GM21367 (cell line): ENCODE data around the gene KIAA0232.
A peak's percentile ranks its signal among the peaks of the same experiment; 100 is the strongest.
"Not testable (repeated sequence)": the region's sequence is repeated elsewhere in the genome, so short reads cannot be mapped to it uniquely, and the experiment has no call there.

ENCODE experiments used
- ATAC-seq: cut with Tn5 transposase; IDR thresholded peaks from one replicate; pipeline ENCODE4 v1.9.1; 2021; ENCODE audit not compliant: unreplicated experiment

KIAA0232 gene

GRCh38 chr4:6877067-6877466 is 94.5 kb downstream of the KIAA0232 start:
- ATAC-seq: no peak

DNA sequence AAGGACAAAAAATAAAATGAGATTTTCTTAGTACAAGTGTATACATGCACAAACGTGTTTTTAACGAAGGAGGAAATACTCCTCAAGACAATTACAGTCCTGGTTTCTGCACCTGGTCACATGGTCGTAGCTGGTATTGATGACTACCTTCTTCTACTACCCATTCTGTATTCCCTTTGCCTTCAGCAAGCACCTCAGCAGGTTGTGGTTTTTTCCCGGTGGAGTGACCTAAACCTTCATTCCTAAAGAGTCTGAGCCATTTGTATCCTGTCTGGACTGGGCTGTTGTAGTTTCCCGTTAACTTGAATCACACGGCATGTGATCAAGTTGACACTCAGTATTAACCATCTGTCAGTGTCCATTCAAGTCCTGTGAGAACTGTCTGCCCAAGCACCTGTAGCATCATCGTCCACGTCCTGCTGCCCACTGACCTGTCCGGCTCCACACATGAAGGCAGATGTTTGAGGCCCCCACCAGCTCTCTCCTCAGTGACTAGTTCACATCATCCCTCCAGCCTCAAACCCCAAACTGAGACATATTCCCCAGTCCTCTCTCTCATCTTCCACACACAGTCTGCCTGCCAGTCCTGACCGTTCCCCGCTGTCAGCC is 96.0 kb downstream of the KIAA0232 start:
- no peak for ATAC-seq

DNA sequence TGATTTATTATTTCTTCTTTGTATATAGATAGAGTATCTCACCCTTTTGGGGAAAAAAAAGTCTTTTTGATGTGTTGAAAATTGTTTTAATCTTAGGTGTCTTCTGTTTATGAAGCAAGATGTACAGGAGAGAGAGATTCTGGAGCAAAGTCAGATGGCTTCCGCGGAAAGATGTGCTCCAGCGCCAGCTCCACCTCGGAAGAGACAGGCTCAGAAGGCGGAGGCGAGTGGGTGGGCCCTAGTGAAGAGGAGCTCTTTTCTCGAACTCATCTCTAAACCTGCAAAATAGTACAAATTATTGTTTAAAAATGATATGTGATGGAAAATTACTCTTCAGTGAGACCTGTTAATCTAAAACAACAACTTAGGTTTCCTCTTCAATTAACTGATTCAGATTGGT is 98.2 kb downstream of the KIAA0232 start:
- no peak for ATAC-seq

DNA sequence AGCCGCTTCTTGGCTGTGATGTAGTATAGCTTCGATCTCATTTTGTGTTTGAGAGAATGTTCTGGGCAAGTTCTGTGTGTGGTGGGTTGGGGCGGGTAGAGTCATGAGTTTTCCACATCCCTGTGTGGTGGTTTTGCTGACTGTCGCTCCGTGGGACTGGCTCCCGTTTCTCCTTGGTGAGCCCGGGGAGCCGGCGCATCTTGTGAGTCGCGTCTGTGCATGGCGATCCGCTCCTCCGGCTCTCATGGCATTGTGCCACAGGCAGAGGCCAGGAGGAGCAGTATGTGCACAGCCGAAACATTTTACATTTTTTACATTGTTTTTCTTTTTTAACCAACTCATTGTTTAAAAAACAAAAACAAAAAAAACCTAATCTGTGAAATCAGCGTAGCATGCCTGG is 99.4 kb downstream of the KIAA0232 start:
- no peak for ATAC-seq

- ATAC-seq: no peak
Measured at GRCh38 chr4:6884341-6884870, 101.9 kb downstream of the KIAA0232 start.

- peak; percentile 48 for ATAC-seq
Measured at GRCh38 chr4:6885953-6886557, 103.5 kb downstream of the KIAA0232 start.

GRCh38 chr4:6886886-6887285 is 104.4 kb downstream of the KIAA0232 start:
- ATAC-seq: no peak

DNA sequence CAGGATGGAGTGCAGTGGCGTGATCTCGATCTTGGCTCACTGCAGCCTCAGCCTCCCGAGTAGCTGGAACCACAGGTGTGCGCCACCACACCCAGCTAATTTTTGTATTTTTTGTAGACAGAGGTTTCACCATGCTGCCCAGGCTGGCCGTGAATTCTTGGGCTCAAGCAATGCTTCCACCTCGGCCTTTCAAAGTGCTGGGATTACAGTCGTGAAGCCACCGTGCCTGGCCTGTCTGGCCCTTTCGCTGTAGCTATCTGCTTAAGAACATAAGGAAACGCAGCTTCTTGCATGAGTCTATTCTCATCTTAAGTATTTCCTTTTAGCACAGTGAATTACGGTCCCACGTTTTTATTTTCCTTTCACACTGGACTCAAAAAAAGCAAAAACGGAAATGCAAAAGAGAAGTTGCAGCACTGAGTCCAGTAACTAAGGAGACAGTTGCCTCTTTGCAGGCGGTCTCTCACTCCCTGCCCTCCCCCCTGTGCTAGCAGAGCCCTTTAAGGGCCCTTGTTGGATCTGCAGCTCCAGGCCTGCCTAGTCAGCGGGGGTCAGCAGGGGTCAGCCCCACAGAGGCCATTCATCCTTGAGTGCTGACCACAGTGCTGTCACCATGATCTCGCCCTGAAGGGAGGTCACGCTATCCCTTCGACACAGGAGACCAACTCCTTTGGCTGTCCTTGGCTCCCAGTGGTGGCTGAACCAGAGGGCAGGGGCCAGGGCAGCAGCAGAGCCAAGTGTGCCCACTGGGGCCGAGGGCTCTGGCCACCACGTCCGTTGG is 105.3 kb downstream of the KIAA0232 start:
- no peak for ATAC-seq

DNA sequence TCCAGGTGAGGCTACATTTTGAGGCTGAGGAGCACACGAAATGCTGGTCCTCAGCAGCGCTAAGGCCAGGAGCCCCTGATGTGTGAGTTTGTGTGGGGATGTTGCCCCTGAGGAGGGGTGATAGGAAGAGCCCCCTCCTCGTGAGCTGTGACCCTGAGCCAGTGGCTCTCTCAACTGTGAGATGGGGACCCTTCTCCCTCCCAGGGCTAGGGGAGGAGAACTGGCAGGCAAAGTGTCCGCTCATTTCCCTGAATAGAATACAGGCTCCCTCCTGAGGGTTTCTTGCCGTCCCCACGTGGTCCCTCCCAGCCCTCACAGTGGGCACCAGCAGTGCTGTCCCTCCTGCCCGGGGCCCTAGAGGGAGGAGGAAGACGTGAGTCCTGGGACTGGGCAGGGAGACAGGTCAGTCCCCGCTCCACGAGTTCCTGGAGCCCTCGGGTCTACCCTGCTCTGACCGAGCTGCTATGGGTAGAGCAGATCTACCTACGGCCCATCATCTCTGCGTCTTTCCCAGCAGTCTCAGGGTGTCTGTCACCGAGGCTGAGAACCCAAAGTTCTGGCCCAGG is 106.1 kb downstream of the KIAA0232 start:
- no peak for ATAC-seq

GRCh38 chr4:6889101-6889735 is 106.7 kb downstream of the KIAA0232 start:
- ATAC-seq: no peak

GRCh38 chr4:6889736-6890324 is 107.3 kb downstream of the KIAA0232 start:
- no peak for ATAC-seq

DNA sequence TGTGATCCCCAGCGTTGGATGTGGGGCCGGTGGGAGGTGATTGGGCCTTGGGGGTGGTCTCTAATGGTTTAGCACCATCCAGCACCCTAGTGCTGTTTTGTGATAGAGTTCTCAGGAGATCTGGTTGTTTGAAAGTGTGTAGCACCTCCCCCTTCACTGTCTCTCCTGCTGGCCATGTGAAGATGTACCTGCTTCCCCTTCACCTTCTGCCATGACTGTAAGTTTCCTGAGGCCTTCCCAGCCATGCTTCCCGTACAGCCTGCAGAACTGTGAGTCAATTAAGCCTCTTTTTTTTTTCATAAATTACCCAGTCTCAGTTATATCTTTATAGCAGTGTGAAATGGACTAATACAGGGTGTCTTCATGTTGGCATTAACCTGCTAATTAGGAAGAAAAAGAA is 107.8 kb downstream of the KIAA0232 start:
- ATAC-seq: no peak

- not testable (repeated sequence) for ATAC-seq
Measured at GRCh38 chr4:6890971-6891370, 108.4 kb downstream of the KIAA0232 start.

- ATAC-seq: no peak
Measured at GRCh38 chr4:6891436-6892170, 109.1 kb downstream of the KIAA0232 start.

DNA sequence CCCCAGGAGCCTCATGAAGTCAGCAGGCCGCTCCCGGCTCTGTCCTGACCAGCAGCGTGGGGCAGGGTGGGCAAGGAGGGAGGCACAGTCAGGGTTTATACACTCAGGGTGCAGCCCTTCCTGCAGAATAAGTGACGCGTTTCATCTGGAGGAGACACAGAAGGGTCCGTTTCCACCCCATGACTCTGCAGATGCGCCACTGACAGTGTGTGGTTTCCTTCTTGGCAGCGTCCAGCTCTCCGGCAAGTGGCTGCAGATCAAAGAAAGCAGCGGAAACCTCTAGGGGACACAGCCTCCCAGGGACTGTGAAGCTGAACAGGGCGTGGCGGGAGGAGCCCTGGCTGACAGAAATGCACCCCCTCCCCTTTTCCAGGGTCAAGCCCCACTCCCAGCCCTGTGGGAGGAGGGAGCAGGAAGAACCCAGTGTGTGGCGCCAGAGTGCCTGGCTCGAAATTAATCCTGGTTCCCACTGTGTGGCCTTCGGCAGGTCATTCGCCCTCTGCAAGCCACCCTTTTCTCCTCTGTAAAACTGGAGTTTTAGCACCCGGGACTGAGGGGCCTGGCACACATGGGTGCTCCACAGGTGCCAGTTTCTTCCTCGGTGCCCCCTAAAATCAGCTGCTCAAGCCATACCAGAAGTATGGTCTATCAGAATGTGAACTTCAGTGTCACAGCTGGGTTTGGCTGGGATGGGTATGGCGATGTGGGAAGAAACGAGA is 109.8 kb downstream of the KIAA0232 start:
- ATAC-seq: no peak

DNA sequence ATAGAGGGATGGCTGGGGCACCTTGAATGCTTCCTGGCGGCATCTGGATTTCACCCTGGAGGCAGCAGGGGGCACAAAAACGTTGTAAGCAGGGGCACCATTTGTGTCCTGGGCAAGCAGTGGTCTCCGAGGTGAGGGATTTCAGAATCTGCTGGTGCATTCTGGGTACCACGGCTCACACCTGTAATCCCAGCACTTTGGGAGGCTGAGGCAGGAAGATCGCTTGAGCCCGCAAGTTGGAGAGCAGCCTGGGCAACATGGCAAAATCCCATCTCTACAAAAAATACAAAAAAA is 110.3 kb downstream of the KIAA0232 start:
- no peak for ATAC-seq

DNA sequence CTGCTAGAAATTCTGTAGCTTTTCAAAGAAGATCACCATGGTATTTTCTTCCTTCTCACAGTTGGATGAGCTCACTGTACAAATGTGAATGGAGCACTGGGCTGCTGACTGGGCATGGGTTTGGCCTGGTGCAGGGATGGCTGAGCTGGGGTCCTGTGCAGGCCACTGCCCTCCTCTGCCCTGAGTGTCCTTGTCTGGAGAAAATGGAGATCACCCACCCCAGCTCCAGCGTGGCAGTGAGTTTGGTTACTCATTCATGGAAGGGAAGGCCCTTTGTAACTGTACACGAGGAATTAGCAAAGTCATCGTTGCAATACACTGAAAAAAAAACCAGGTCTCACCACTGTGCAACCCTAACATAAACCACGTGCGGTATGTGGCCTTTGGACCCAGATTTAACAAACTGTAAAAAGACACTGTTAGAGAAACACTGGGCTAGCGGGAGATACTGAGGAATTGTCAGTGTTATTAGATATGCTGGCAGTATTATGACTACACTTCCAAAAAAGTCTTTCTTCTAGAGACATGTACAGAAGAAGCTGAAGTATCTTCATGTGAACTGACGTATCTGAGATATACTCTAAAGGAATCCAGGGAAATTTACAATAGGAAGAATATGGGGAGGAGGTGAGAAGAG is 111.0 kb downstream of the KIAA0232 start:
- ATAC-seq: no peak

DNA sequence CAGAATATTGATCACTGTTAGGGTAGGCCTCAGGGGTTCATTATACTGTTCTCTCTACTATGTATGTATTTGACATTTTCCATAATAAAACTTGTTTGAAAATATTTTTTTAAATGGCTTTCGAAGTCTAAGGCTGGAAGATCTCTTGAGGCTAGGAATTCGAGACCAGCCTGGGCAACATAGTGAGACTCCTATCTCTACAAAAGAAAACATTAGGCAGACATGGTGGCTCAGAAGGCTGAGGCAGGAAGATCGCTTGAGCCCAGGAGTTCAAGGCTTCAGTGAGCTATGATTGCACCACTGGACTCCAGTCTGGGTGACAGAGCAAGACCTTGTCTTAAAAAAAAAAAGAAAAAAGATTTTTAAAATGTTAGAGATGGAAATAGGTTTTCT is 111.6 kb downstream of the KIAA0232 start:
- ATAC-seq: no peak
